Tibial nerve (tissue), 4 donors: Measurements from ENCODE around the gene TMEM129. TPM values are rescaled to one million over a fixed set of nuclear protein-coding genes. Genes with fewer than 3 reads are reported as not detected.

Experiments used
- DNase-seq, 2 donors: peaks; one replicate each; pipeline ENCODE4 v3.0.0-alpha.2; 2019; ENCODE audit warnings: low spot score in 2 of 2
- H3K27ac ChIP-seq, 4 donors: fragments of 200-600 bp; sonication (generic) in 3 of 4; one replicate each; pipeline ENCODE4 v1.5.1; 2017 to 2019; ENCODE audit warnings: mild to moderate bottlenecking in 1 of 4
- H3K27me3 ChIP-seq, 2 donors: fragments of 200-600 bp; sonication (generic) in 1 of 2; one replicate each; pipeline versions ENCODE4 v1.5.1 to v1.6.0; 2017 to 2019
- H3K36me3 ChIP-seq, 3 donors: fragments of 200-600 bp; sonication (generic); one replicate each; pipeline ENCODE4 v1.5.1; 2018 to 2019
- H3K4me1 ChIP-seq, 4 donors: fragments of 200-600 bp; sonication (generic) in 3 of 4; one replicate each; pipeline ENCODE4 v1.5.1; 2017 to 2019
- H3K4me3 ChIP-seq, 4 donors: fragments of 200-600 bp; sonication (generic) in 3 of 4; one replicate each; pipeline ENCODE4 v1.5.1; 2017 to 2019; ENCODE audit warnings: mild to moderate bottlenecking in 1 of 4, moderate library complexity in 1 of 4
- H3K9me3 ChIP-seq, 4 donors: fragments of 200-600 bp; sonication (generic) in 3 of 4; one replicate each; pipeline ENCODE4 v1.5.1; 2017 to 2019
- EP300 ChIP-seq, 2 donors: sonication (generic); formaldehyde crosslinking; IDR thresholded peaks; one replicate each; pipeline ENCODE4 v1.6.1; 2017; ENCODE audit warnings: antibody characterized with exemption in 2 of 2, mild to moderate bottlenecking in 1 of 2
- POLR2A ChIP-seq, 2 donors: fragments of 450-650 bp; IDR thresholded peaks; one replicate each; pipeline ENCODE4 v1.6.1; 2017; ENCODE audit warnings: antibody characterized with exemption in 2 of 2, mild to moderate bottlenecking in 2 of 2, moderate library complexity in 2 of 2
- WGBS, 2 donors: methylation state at CpG; one replicate each; pipeline ENCODE4 v1.1.5; 2018; 5-methylcytosine and 5-hydroxymethylcytosine counted together
- total RNA-seq, 4 donors: library from RNA; depleted of rRNA; stranded (reverse); fragments of >200 nt; gene quantifications; one replicate each; pipeline ENCODE4 v1.1.0, GENCODE V29; 2016
- TF ChIP-seq, protein P1 (sequence below), 5 experiments: fragments of 200-600 bp in 3 of 5; fragments of 450-650 bp in 2 of 5; sonication (generic) in 3 of 5; IDR thresholded peaks; one replicate each; pipeline ENCODE4 v1.5.1; 2016 to 2019; ENCODE audit warnings: antibody characterized with exemption in 5 of 5, mild to moderate bottlenecking in 3 of 5, moderate library complexity in 2 of 5

The TMEM129 gene
- total RNA-seq, 4 donors from 2014 or later, result 60.1 to 88.5 (median 82.2) TPM

DNA sequence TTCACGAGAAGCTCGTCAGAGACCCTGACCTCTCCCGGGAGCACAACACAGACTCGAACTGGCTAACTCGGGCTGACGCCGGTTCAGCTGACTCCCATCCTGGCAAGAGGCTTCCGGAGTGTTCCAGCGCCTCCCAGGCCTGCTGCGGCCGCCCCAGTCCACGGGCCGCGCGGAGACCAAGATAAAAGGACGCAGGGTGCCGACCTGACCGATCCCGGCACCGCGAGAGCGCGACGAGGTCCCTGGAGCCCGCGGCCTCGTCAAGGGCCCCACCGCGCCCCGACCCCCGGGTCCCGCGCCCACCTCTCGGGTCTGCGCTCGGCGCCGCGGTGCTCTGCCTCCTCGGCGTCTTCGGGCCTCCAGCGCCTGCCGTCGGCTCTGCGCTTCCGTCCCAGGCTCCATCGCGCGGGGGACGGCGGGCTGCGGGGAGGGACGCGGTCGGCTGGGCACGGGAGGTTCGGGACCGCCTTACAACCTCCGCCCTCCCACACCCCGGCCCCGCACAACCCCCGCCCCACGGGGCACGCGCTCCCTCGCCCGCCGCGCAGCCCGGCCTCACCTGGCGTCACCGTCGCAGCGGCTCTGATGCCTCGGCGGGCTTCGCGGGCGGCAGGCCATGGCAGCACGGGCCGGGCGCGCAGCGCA, 9.4 kb downstream of the TMEM129 start:
- Histone ChIP-seq H3K27me3 (no peaks in the 10 kb centered on the region), H3K27ac (peak overlapping the region; percentile 95 to 100 (median 98)), H3K4me3 (peak overlapping the region; percentile 67 to 91 (median 79)), H3K9me3 (no peaks in the 10 kb centered on the region), H3K36me3 (peaks cover 0 to 22% (median 0%) of the 10 kb centered on the region in 3 donors), H3K4me1 (peaks cover 0 to 61% (median 27%) of the 10 kb centered on the region in 4 donors)
- 0 to 2% methylated on average over 9 to 30 of the region's 85 CpGs for WGBS, 2 donors
- TF ChIP-seq POLR2A (IDR thresholded peaks at IDR 0.05), result no peak
- peak in 1 of 2 donors; percentile 33 for TF ChIP-seq EP300 (IDR thresholded peaks at IDR 0.05)
- TF ChIP-seq, protein P1, sequence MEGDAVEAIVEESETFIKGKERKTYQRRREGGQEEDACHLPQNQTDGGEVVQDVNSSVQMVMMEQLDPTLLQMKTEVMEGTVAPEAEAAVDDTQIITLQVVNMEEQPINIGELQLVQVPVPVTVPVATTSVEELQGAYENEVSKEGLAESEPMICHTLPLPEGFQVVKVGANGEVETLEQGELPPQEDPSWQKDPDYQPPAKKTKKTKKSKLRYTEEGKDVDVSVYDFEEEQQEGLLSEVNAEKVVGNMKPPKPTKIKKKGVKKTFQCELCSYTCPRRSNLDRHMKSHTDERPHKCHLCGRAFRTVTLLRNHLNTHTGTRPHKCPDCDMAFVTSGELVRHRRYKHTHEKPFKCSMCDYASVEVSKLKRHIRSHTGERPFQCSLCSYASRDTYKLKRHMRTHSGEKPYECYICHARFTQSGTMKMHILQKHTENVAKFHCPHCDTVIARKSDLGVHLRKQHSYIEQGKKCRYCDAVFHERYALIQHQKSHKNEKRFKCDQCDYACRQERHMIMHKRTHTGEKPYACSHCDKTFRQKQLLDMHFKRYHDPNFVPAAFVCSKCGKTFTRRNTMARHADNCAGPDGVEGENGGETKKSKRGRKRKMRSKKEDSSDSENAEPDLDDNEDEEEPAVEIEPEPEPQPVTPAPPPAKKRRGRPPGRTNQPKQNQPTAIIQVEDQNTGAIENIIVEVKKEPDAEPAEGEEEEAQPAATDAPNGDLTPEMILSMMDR (IDR thresholded peaks at IDR 0.05), result peak in 1 of 5 experiments; percentile 8
- no peak for DNase-seq

DNA sequence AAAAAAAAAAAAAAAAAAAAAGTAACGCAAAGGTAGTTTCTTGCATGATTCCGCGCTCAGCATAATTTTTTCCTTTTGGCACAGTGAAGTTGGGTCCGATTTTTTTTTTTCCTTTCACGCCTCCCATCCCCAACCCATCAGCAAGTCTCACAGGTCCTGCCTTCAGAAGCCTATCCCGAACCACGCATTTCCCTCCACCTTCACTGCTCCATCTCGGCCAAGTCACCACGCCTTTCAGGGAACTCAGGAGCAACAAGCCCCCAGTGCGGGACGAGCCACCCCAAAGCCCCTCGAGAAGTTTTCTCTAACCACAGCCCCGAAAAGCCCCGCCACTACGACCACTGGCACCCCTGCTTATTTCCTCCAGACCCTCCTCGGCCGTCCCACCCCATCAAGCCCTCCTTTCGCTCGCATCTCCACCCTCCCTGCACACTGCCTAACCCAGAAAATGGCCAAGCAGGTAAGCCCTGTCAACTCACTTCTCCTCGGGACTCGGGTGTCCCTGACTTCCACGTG, 10.0 kb downstream of the TMEM129 start:
- no peak for DNase-seq
- Histone ChIP-seq H3K36me3 (peaks cover 0 to 21% (median 0%) of the 10 kb centered on the region in 3 donors), H3K27me3 (no peaks in the 10 kb centered on the region), H3K9me3 (no peaks in the 10 kb centered on the region), H3K4me3 (peak overlapping the region; percentile 67 to 91 (median 79)), H3K4me1 (peaks cover 0 to 61% (median 27%) of the 10 kb centered on the region in 4 donors), H3K27ac (peak overlapping the region; percentile 95 to 100 (median 98))
- TF ChIP-seq, protein P1 (IDR thresholded peaks at IDR 0.05), result no peak
- TF ChIP-seq EP300 (IDR thresholded peaks at IDR 0.05), result no peak
- no peak for TF ChIP-seq POLR2A (IDR thresholded peaks at IDR 0.05)
- 14 to 15% methylated on average over 22 of the region's 22 CpGs for WGBS, 2 donors

DNA sequence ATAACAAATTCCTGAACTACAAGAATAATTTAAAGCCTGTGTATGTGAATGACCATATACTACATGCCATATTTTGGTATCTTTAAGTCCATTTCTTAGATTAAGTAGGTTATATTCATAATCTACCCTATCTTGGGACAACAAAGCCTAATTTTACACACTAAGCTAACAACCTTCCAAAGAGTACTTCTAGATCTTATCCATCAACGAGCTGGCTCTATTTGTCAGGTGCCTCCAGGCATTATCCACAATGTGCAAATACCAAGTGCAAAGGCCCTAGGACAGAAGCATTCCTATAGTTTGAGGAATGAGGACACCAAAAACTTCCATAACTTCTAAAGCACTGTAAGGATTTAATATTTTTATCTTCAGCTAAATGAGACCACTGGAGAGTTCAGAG, 12.5 kb downstream of the TMEM129 start:
- Histone ChIP-seq H3K4me1 (peaks cover 0 to 46% (median 19%) of the 10 kb centered on the region in 4 donors), H3K4me3 (no peak overlapping the region), H3K27ac (no peak overlapping the region), H3K36me3 (peaks cover 0 to 23% (median 0%) of the 10 kb centered on the region in 3 donors), H3K27me3 (no peaks in the 10 kb centered on the region), H3K9me3 (no peaks in the 10 kb centered on the region)
- no peak for TF ChIP-seq POLR2A (IDR thresholded peaks at IDR 0.05)
- TF ChIP-seq, protein P1 (IDR thresholded peaks at IDR 0.05), result no peak
- TF ChIP-seq EP300 (IDR thresholded peaks at IDR 0.05), result no peak
- DNase-seq, result no peak
- WGBS, 2 donors, result 47 to 71% methylated on average over 1 of the region's 1 CpG

DNA sequence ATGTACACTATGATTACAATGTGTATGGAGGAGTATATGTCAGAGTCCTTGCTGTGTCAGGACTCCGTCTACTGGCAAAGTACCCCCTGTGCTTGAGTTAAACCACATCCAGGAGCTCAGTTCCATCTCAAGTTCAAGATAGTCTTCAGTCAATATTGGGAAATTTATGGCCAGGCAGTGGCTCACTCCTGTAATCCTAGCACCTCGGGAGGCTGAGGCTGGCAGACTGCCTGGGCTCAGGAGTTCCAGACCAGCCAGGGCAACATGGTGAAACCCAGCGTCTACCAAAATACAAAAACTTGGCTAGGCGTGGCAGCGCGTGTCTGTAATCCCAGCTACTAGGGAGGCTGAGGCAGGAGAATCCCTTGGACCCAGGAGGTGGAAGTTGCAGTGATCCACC, 14.8 kb downstream of the TMEM129 start:
- Histone ChIP-seq H3K4me3 (no peak overlapping the region), H3K27ac (no peak overlapping the region), H3K4me1 (peaks cover 0 to 42% (median 12%) of the 10 kb centered on the region in 4 donors), H3K9me3 (no peaks in the 10 kb centered on the region), H3K36me3 (peaks cover 0 to 43% (median 9%) of the 10 kb centered on the region in 3 donors), H3K27me3 (no peaks in the 10 kb centered on the region)
- 94 to 95% methylated on average over 6 of the region's 6 CpGs for WGBS, 2 donors
- no peak for TF ChIP-seq POLR2A (IDR thresholded peaks at IDR 0.05)
- no peak for TF ChIP-seq EP300 (IDR thresholded peaks at IDR 0.05)
- TF ChIP-seq, protein P1 (IDR thresholded peaks at IDR 0.05), result no peak
- no peak for DNase-seq

DNA sequence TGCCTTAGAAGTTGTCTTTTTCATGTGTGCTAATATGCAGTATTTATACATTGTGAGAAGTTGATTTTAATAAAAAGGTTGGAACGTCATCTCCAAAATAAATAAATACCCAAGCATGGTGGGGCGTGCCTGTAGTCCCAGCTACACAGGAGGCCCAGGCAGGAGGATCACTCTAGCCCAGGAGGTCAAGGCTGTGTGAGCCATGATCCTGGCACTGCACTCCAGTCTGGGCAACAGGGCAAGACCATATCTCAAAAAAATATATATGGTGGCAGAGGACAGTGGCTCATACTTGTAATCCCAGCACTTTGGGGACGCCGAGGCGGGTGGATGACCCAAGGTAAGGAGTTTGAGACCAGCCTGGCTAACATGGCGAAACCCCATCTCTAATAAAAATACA, 15.4 kb downstream of the TMEM129 start:
- peaks cover 0 to 36% (median 6%) of the 10 kb centered on the region in 4 donors for H3K4me1 ChIP-seq
- 93 to 94% methylated on average over 6 of the region's 6 CpGs for WGBS, 2 donors
- no peak overlapping the region for H3K4me3 ChIP-seq
- DNase-seq, result no peak
- no peaks in the 10 kb centered on the region for H3K27me3 ChIP-seq
- no peak for TF ChIP-seq POLR2A (IDR thresholded peaks at IDR 0.05)
- TF ChIP-seq EP300 (IDR thresholded peaks at IDR 0.05), result no peak
- TF ChIP-seq, protein P1 (IDR thresholded peaks at IDR 0.05), result no peak
- H3K36me3 ChIP-seq, result peaks cover 0 to 48% (median 9%) of the 10 kb centered on the region in 3 donors
- no peak overlapping the region for H3K27ac ChIP-seq
- no peaks in the 10 kb centered on the region for H3K9me3 ChIP-seq
